ENCODE results near the gene CEMP1. TPM values are rescaled to one million over a fixed set of nuclear protein-coding genes. Genes with fewer than 3 reads are reported as not detected.

Gene CEMP1
- total and polyA plus RNA-seq, 2 experiments from 2014 or later, result 0.31 to 7.5 TPM

DNA sequence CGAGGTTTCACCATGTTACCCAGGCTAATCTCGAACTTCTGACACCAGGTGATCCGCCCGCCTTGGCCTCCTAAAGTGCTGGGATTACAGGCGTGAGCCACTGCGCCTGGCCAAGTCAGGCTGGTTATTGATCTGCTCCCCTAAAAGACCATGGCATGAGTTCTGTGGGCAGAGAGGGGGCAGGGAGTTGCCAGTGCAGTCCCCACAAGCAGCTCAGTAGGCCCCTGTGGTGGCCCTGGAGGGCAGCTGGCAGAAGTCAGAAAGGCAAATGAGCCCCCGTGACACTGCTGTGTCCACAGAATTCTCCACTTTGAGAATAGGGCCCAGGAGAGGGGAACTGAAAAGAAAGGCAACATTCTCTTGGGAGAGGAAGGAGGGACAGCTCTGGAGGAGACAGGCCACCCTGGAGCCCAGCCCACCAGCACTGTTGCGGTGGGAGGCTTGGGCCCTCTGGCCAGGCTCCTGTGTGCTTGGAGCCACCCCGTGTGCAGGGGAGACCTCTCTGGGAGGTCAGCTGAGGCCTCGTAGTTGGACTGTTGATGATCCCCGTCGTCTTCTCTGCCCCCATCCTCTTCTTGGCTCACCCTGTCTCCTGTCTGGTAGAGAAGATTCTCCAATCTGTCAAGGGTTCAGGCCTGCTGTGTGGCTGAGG, 13.1 kb downstream of the CEMP1 start:
- Mint-ChIP-seq H3K4me3 (no peak overlapping the region), H3K36me3 (ENCODE audit: low read depth) (peaks cover 18% of the 10 kb centered on the region), H3K27ac (no peak overlapping the region), H3K27me3 (ENCODE audit: insufficient read depth, low read depth, poor library complexity) (peaks cover 28% of the 10 kb centered on the region), H3K4me1 (peaks cover 37% of the 10 kb centered on the region), H3K9me3 (no peaks in the 10 kb centered on the region; the same call in 2 of the 3 replicates)
- H3K36me3 ChIP-seq (ENCODE audit: insufficient read depth), result no peaks in the 10 kb centered on the region
- H3K4me2 ChIP-seq, result no peak overlapping the region
- H3K4me1 ChIP-seq (ENCODE audit: insufficient read depth), result peaks cover 10% of the 10 kb centered on the region; the same call in 1 of the 2 replicates
- H3K27me3 ChIP-seq (ENCODE audit: insufficient read depth), result no peaks in the 10 kb centered on the region
- H3K9me2 ChIP-seq (ENCODE audit: insufficient read depth), result no peaks in the 10 kb centered on the region
- H3F3A ChIP-seq (replicated peaks; ENCODE audit: low read depth), result peaks cover 24% of the 10 kb centered on the region; the same call in 1 of the 2 replicates
- ATAC-seq (no peak), DNase-seq (ENCODE audit: low spot score) (no peak)
- no peak overlapping the region for H3K27ac ChIP-seq (ENCODE audit: low read depth)
- H4K20me1 ChIP-seq (replicated peaks; ENCODE audit: insufficient read depth), result peaks cover 29% of the 10 kb centered on the region
- no peak overlapping the region for H3K4me3 ChIP-seq
- TF ChIP-seq STAT1 (IDR thresholded peaks at IDR 0.05; ENCODE audit: unreplicated experiment) (no peak), EZH2phosphoT487 (IDR thresholded peaks at IDR 0.05; ENCODE audit: unreplicated experiment) (no peak), ZNF331 (CRISPR knock-in tag; IDR thresholded peaks at IDR 0.05; ENCODE audit: low read depth) (no peak), NANOG (IDR thresholded peaks at IDR 0.05; ENCODE audit: borderline replicate concordance) (no peak), POLR2AphosphoS5 (IDR thresholded peaks at IDR 0.05; ENCODE audit: low read depth) (no peak), ZNF114 (CRISPR knock-in tag; IDR thresholded peaks at IDR 0.05) (no peak), JUNB (IDR thresholded peaks at IDR 0.05; ENCODE audit: unreplicated experiment) (no peak), EZH2 (IDR thresholded peaks at IDR 0.05; ENCODE audit: low read depth, unreplicated experiment) (no peak), CREB1 (CRISPR knock-in tag; IDR thresholded peaks at IDR 0.05; ENCODE audit: low read depth) (no peak)
- TF ChIP-seq, protein P1, sequence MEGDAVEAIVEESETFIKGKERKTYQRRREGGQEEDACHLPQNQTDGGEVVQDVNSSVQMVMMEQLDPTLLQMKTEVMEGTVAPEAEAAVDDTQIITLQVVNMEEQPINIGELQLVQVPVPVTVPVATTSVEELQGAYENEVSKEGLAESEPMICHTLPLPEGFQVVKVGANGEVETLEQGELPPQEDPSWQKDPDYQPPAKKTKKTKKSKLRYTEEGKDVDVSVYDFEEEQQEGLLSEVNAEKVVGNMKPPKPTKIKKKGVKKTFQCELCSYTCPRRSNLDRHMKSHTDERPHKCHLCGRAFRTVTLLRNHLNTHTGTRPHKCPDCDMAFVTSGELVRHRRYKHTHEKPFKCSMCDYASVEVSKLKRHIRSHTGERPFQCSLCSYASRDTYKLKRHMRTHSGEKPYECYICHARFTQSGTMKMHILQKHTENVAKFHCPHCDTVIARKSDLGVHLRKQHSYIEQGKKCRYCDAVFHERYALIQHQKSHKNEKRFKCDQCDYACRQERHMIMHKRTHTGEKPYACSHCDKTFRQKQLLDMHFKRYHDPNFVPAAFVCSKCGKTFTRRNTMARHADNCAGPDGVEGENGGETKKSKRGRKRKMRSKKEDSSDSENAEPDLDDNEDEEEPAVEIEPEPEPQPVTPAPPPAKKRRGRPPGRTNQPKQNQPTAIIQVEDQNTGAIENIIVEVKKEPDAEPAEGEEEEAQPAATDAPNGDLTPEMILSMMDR (conservative IDR thresholded peaks at IDR 0.05; ENCODE audit: low read depth in 2 of 2), result no peak
- TF ChIP-seq, protein P2, sequence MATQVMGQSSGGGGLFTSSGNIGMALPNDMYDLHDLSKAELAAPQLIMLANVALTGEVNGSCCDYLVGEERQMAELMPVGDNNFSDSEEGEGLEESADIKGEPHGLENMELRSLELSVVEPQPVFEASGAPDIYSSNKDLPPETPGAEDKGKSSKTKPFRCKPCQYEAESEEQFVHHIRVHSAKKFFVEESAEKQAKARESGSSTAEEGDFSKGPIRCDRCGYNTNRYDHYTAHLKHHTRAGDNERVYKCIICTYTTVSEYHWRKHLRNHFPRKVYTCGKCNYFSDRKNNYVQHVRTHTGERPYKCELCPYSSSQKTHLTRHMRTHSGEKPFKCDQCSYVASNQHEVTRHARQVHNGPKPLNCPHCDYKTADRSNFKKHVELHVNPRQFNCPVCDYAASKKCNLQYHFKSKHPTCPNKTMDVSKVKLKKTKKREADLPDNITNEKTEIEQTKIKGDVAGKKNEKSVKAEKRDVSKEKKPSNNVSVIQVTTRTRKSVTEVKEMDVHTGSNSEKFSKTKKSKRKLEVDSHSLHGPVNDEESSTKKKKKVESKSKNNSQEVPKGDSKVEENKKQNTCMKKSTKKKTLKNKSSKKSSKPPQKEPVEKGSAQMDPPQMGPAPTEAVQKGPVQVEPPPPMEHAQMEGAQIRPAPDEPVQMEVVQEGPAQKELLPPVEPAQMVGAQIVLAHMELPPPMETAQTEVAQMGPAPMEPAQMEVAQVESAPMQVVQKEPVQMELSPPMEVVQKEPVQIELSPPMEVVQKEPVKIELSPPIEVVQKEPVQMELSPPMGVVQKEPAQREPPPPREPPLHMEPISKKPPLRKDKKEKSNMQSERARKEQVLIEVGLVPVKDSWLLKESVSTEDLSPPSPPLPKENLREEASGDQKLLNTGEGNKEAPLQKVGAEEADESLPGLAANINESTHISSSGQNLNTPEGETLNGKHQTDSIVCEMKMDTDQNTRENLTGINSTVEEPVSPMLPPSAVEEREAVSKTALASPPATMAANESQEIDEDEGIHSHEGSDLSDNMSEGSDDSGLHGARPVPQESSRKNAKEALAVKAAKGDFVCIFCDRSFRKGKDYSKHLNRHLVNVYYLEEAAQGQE (IDR thresholded peaks at IDR 0.05; ENCODE audit: unreplicated experiment), result no peak
- TF ChIP-seq, protein P3, sequence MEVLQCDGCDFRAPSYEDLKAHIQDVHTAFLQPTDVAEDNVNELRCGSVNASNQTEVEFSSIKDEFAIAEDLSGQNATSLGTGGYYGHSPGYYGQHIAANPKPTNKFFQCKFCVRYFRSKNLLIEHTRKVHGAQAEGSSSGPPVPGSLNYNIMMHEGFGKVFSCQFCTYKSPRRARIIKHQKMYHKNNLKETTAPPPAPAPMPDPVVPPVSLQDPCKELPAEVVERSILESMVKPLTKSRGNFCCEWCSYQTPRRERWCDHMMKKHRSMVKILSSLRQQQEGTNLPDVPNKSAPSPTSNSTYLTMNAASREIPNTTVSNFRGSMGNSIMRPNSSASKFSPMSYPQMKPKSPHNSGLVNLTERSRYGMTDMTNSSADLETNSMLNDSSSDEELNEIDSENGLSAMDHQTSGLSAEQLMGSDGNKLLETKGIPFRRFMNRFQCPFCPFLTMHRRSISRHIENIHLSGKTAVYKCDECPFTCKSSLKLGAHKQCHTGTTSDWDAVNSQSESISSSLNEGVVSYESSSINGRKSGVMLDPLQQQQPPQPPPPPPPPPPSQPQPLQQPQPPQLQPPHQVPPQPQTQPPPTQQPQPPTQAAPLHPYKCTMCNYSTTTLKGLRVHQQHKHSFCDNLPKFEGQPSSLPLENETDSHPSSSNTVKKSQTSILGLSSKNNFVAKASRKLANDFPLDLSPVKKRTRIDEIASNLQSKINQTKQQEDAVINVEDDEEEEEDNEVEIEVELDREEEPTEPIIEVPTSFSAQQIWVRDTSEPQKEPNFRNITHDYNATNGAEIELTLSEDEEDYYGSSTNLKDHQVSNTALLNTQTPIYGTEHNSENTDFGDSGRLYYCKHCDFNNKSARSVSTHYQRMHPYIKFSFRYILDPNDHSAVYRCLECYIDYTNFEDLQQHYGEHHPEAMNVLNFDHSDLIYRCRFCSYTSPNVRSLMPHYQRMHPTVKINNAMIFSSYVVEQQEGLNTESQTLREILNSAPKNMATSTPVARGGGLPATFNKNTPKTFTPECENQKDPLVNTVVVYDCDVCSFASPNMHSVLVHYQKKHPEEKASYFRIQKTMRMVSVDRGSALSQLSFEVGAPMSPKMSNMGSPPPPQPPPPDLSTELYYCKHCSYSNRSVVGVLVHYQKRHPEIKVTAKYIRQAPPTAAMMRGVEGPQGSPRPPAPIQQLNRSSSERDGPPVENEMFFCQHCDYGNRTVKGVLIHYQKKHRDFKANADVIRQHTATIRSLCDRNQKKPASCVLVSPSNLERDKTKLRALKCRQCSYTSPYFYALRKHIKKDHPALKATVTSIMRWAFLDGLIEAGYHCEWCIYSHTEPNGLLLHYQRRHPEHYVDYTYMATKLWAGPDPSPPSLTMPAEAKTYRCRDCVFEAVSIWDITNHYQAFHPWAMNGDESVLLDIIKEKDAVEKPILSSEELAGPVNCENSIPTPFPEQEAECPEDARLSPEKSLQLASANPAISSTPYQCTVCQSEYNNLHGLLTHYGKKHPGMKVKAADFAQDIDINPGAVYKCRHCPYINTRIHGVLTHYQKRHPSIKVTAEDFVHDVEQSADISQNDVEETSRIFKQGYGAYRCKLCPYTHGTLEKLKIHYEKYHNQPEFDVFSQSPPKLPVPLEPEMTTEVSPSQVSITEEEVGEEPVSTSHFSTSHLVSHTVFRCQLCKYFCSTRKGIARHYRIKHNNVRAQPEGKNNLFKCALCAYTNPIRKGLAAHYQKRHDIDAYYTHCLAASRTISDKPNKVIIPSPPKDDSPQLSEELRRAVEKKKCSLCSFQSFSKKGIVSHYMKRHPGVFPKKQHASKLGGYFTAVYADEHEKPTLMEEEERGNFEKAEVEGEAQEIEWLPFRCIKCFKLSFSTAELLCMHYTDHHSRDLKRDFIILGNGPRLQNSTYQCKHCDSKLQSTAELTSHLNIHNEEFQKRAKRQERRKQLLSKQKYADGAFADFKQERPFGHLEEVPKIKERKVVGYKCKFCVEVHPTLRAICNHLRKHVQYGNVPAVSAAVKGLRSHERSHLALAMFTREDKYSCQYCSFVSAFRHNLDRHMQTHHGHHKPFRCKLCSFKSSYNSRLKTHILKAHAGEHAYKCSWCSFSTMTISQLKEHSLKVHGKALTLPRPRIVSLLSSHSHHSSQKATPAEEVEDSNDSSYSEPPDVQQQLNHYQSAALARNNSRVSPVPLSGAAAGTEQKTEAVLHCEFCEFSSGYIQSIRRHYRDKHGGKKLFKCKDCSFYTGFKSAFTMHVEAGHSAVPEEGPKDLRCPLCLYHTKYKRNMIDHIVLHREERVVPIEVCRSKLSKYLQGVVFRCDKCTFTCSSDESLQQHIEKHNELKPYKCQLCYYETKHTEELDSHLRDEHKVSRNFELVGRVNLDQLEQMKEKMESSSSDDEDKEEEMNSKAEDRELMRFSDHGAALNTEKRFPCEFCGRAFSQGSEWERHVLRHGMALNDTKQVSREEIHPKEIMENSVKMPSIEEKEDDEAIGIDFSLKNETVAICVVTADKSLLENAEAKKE (CRISPR knock-in tag; IDR thresholded peaks at IDR 0.05), result no peak
- TF ChIP-seq, protein P4, sequence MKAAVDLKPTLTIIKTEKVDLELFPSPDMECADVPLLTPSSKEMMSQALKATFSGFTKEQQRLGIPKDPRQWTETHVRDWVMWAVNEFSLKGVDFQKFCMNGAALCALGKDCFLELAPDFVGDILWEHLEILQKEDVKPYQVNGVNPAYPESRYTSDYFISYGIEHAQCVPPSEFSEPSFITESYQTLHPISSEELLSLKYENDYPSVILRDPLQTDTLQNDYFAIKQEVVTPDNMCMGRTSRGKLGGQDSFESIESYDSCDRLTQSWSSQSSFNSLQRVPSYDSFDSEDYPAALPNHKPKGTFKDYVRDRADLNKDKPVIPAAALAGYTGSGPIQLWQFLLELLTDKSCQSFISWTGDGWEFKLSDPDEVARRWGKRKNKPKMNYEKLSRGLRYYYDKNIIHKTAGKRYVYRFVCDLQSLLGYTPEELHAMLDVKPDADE (IDR thresholded peaks at IDR 0.05), result no peak
- no peak overlapping the region for H2AFZ ChIP-seq
- peaks cover 61% of the 10 kb centered on the region for H3K79me2 ChIP-seq (replicated peaks; ENCODE audit: insufficient read depth)

Data from GM23338 (cell line).